BLaER1 (cell line): Measurements from ENCODE around the gene EFNA3.

Experiments
- H3K27ac ChIP-seq: shearing (Covaris generic); formaldehyde crosslinking; 2 replicates; pipeline ENCODE4 v1.8.1; 2022
- H3K27me3 ChIP-seq: shearing (Covaris generic); formaldehyde crosslinking; 2 replicates; pipeline ENCODE4 v1.8.1; 2022
- H3K36me3 ChIP-seq: shearing (Covaris generic); formaldehyde crosslinking; 2 replicates; pipeline ENCODE4 v1.8.1; 2022
- H3K4me1 ChIP-seq: shearing (Covaris generic); formaldehyde crosslinking; 2 replicates; pipeline ENCODE4 v1.8.1; 2022
- H3K4me2 ChIP-seq: shearing (Covaris generic); formaldehyde crosslinking; 2 replicates; pipeline ENCODE4 v1.8.1; 2022
- H3K4me3 ChIP-seq: shearing (Covaris generic); formaldehyde crosslinking; 2 replicates; pipeline ENCODE4 v1.8.1; 2022
- H3K9ac ChIP-seq: shearing (Covaris generic); formaldehyde crosslinking; 2 replicates; pipeline ENCODE4 v1.8.1; 2022
- H3K9me3 ChIP-seq: shearing (Covaris generic); formaldehyde crosslinking; 2 replicates; pipeline ENCODE4 v1.8.1; 2022
- H4K20me1 ChIP-seq: shearing (Covaris generic); formaldehyde crosslinking; 2 replicates; pipeline ENCODE4 v1.8.1; 2022
- Cebpa-rat ChIP-seq: shearing (Covaris generic); IDR thresholded peaks from 2 replicates; pipeline ENCODE4 v1.8.1; 2022

Gene EFNA3

GRCh38 chr1:155076371-155076770 is 2.3 kb upstream of the EFNA3 start:
- peaks cover 26% of the 10 kb centered on the region for H3K27me3 ChIP-seq
- H3K4me1 ChIP-seq = peaks cover 100% of the 10 kb centered on the region
- H3K9me3 ChIP-seq = no peaks in the 10 kb centered on the region
- H3K4me3 ChIP-seq = no peak overlapping the region
- TF ChIP-seq Cebpa-rat = no peak
- H3K36me3 ChIP-seq = no peaks in the 10 kb centered on the region
- peak overlapping the region; percentile 75 for H3K27ac ChIP-seq
- H3K4me2 ChIP-seq = peak overlapping the region; percentile 100
- H4K20me1 ChIP-seq = peaks cover 26% of the 10 kb centered on the region
- H3K9ac ChIP-seq = peak overlapping the region; percentile 75; the same call in 1 of the 2 replicates

GRCh38 chr1:155077346-155077745 is 1.3 kb upstream of the EFNA3 start:
- Histone ChIP-seq H3K4me1 (peaks cover 100% of the 10 kb centered on the region), H3K36me3 (no peaks in the 10 kb centered on the region), H3K27me3 (peaks cover 36% of the 10 kb centered on the region), H3K27ac (peak overlapping the region; percentile 75), H4K20me1 (peaks cover 35% of the 10 kb centered on the region), H3K9ac (peak overlapping the region; percentile 75), H3K4me3 (no peak overlapping the region), H3K4me2 (peak overlapping the region; percentile 100), H3K9me3 (no peaks in the 10 kb centered on the region)
- TF ChIP-seq Cebpa-rat = no peak

- H3K9ac ChIP-seq = peak overlapping the region; percentile 75
- H4K20me1 ChIP-seq = peaks cover 41% of the 10 kb centered on the region
- H3K36me3 ChIP-seq = no peaks in the 10 kb centered on the region
- H3K27me3 ChIP-seq = peaks cover 41% of the 10 kb centered on the region
- peaks cover 100% of the 10 kb centered on the region for H3K4me1 ChIP-seq
- TF ChIP-seq Cebpa-rat = no peak
- H3K4me3 ChIP-seq = peak overlapping the region; percentile 70; the same call in 1 of the 2 replicates
- H3K9me3 ChIP-seq = no peaks in the 10 kb centered on the region
- peak overlapping the region; percentile 100 for H3K4me2 ChIP-seq
- H3K27ac ChIP-seq = 0 out of 2 replicates have a peak overlapping the region, but pooled peaks have one; percentile 75
Observed at GRCh38 chr1:155077758-155078445, 735 bp upstream of the EFNA3 start.

GRCh38 chr1:155079210-155079486 is 511 bp downstream of the EFNA3 start:
- no peaks in the 10 kb centered on the region for H3K9me3 ChIP-seq
- H3K4me2 ChIP-seq = peak overlapping the region; percentile 100
- peak overlapping the region; percentile 75; the same call in 1 of the 2 replicates for H3K27ac ChIP-seq
- peak overlapping the region; percentile 75 for H3K9ac ChIP-seq
- H3K36me3 ChIP-seq = no peaks in the 10 kb centered on the region
- TF ChIP-seq Cebpa-rat = no peak
- H3K27me3 ChIP-seq = peaks cover 53% of the 10 kb centered on the region
- peaks cover 53% of the 10 kb centered on the region for H4K20me1 ChIP-seq
- peak overlapping the region; percentile 70 for H3K4me3 ChIP-seq
- peaks cover 100% of the 10 kb centered on the region for H3K4me1 ChIP-seq

- Histone ChIP-seq H3K36me3 (no peaks in the 10 kb centered on the region), H3K27me3 (peaks cover 53% of the 10 kb centered on the region), H3K4me3 (peak overlapping the region; percentile 70), H3K4me2 (peak overlapping the region; percentile 100), H3K27ac (peak overlapping the region; percentile 75; the same call in 1 of the 2 replicates), H3K4me1 (peaks cover 99% of the 10 kb centered on the region), H4K20me1 (peaks cover 58% of the 10 kb centered on the region), H3K9ac (peak overlapping the region; percentile 75), H3K9me3 (no peaks in the 10 kb centered on the region)
- no peak for TF ChIP-seq Cebpa-rat
Observed at GRCh38 chr1:155079487-155080311, 1.1 kb downstream of the EFNA3 start.

GRCh38 chr1:155080312-155081228 is 1.9 kb downstream of the EFNA3 start:
- TF ChIP-seq Cebpa-rat = no peak
- Histone ChIP-seq H3K4me2 (peak overlapping the region; percentile 100), H3K9ac (peak overlapping the region; percentile 75), H3K27ac (peak overlapping the region; percentile 37; the same call in 1 of the 2 replicates), H4K20me1 (peaks cover 58% of the 10 kb centered on the region), H3K9me3 (no peaks in the 10 kb centered on the region), H3K4me3 (peak overlapping the region; percentile 70), H3K27me3 (peaks cover 53% of the 10 kb centered on the region), H3K4me1 (peaks cover 93% of the 10 kb centered on the region), H3K36me3 (no peaks in the 10 kb centered on the region)

- Histone ChIP-seq H3K4me3 (peak overlapping the region; percentile 70), H3K4me2 (peak overlapping the region; percentile 100), H3K27me3 (peaks cover 53% of the 10 kb centered on the region), H3K4me1 (peaks cover 91% of the 10 kb centered on the region), H3K36me3 (no peaks in the 10 kb centered on the region), H3K9me3 (no peaks in the 10 kb centered on the region), H3K27ac (no peak overlapping the region), H3K9ac (peak overlapping the region; percentile 75; the same call in 1 of the 2 replicates), H4K20me1 (peaks cover 58% of the 10 kb centered on the region)
- no peak for TF ChIP-seq Cebpa-rat
Observed at GRCh38 chr1:155081472-155082300, 3.0 kb downstream of the EFNA3 start.

GRCh38 chr1:155082301-155083051 is 3.8 kb downstream of the EFNA3 start:
- Histone ChIP-seq H3K9me3 (no peaks in the 10 kb centered on the region), H3K4me1 (peaks cover 91% of the 10 kb centered on the region), H3K4me2 (peak overlapping the region; percentile 100), H3K9ac (0 out of 2 replicates have a peak overlapping the region, but pooled peaks have one; percentile 46), H3K4me3 (peak overlapping the region; percentile 70), H3K36me3 (no peaks in the 10 kb centered on the region), H3K27ac (no peak overlapping the region), H3K27me3 (peaks cover 53% of the 10 kb centered on the region), H4K20me1 (peaks cover 58% of the 10 kb centered on the region)
- TF ChIP-seq Cebpa-rat = no peak
